GM21737 (cell line): Measurements from ENCODE around the gene SYCP2.
A peak's percentile ranks its signal among the peaks of the same experiment; 100 is the strongest.

Experiments
- ATAC-seq: cut with Tn5 transposase; IDR thresholded peaks from one replicate; pipeline ENCODE4 v1.9.1; 2021; ENCODE audit warnings: mild to moderate bottlenecking, moderate library complexity; ENCODE audit not compliant: unreplicated experiment

SYCP2 gene

GRCh38 chr20:59942245-59942644 is 8.8 kb upstream of the SYCP2 start:
- ATAC-seq, result no peak

- ATAC-seq, result no peak
Observed at GRCh38 chr20:59940956-59941294, 7.5 kb upstream of the SYCP2 start.

- peak; percentile 95 for ATAC-seq
Observed at GRCh38 chr20:59940129-59940955, 6.9 kb upstream of the SYCP2 start, which contains the start of the genes FAM217B and PPP1R3D. TSS of gene FAM217B (plus strand) at chr20:59940389. CDS start at chr20:59943944, 3,555 bp downstream. TSS of gene PPP1R3D (minus strand) at chr20:59940305. CDS start at chr20:59939931, 374 bp downstream.

- ATAC-seq, result peak; percentile 34
Observed at GRCh38 chr20:59939879-59940128, 6.4 kb upstream of the SYCP2 start.

GRCh38 chr20:59939052-59939878 is 5.8 kb upstream of the SYCP2 start:
- no peak for ATAC-seq

- ATAC-seq, result no peak
Observed at GRCh38 chr20:59938696-59939051, 5.2 kb upstream of the SYCP2 start.

GRCh38 chr20:59938221-59938620 is 4.8 kb upstream of the SYCP2 start:
- ATAC-seq, result no peak

- no peak for ATAC-seq
Observed at GRCh38 chr20:59937150-59937549, 3.7 kb upstream of the SYCP2 start.

GRCh38 chr20:59936409-59936808 is 3.0 kb upstream of the SYCP2 start:
- ATAC-seq, result no peak

- ATAC-seq, result no peak
Observed at GRCh38 chr20:59935457-59936185, 2.2 kb upstream of the SYCP2 start.

GRCh38 chr20:59933849-59934585 is 580 bp upstream of the SYCP2 start:
- ATAC-seq, result peak; percentile 87

GRCh38 chr20:59932616-59933295 is 681 bp downstream of the SYCP2 start:
- no peak for ATAC-seq

GRCh38 chr20:59931511-59932312 is 1.7 kb downstream of the SYCP2 start:
- ATAC-seq, result no peak

- no peak for ATAC-seq
Observed at GRCh38 chr20:59925899-59926298, 7.5 kb downstream of the SYCP2 start.

- ATAC-seq, result no peak
Observed at GRCh38 chr20:59925359-59925758, 8.1 kb downstream of the SYCP2 start.

- ATAC-seq, result no peak
Observed at GRCh38 chr20:59923514-59923913, 9.9 kb downstream of the SYCP2 start.

GRCh38 chr20:59920944-59921343 is 12.5 kb downstream of the SYCP2 start:
- no peak for ATAC-seq

GRCh38 chr20:59912609-59913008 is 20.8 kb downstream of the SYCP2 start:
- no peak for ATAC-seq

GRCh38 chr20:59911041-59911440 is 22.4 kb downstream of the SYCP2 start:
- no peak for ATAC-seq

GRCh38 chr20:59908855-59909254 is 24.6 kb downstream of the SYCP2 start:
- no peak for ATAC-seq
